ENCODE measurements around the gene LRRC70.

- TF ChIP-seq POLR2A (IDR thresholded peaks at IDR 0.05): no peak
- TF ChIP-seq CTCF (IDR thresholded peaks at IDR 0.05): no peak
These were observed 5.6 kb upstream of the LRRC70 start for GRCh38 chr5:62572918-62573514.
